HL-60 (cell line): ENCODE data around the gene CDC25A.

Experiments
- CTCF ChIP-seq: IDR thresholded peaks from one replicate; pipeline ENCODE4 v1.5.1; 2011; ENCODE audit warnings: low read length, control low read depth, inconsistent platforms; ENCODE audit not compliant: insufficient read depth
- REST ChIP-seq: IDR thresholded peaks from 2 replicates; pipeline ENCODE4 v1.6.1; 2012; ENCODE audit warnings: low read depth; ENCODE audit not compliant: insufficient replicate concordance

GRCh38 chr3:48140336-48140757 lies 47.9 kb downstream of the CDC25A start:
- TF ChIP-seq CTCF (no peak), REST (no peak)
